Activated T-cell treated with anti-CD3 and anti-CD28 coated beads for 4 hours (primary cell): Measurements from ENCODE around the gene ADGRG6.
"Not testable (repeated sequence)": the region's sequence is repeated elsewhere in the genome, so short reads cannot be mapped to it uniquely, and the experiment has no call there.

ENCODE experiments used
- DNase-seq: peaks from one replicate; pipeline ENCODE4 v3.0.0-alpha.2; 2020

Gene ADGRG6

DNA sequence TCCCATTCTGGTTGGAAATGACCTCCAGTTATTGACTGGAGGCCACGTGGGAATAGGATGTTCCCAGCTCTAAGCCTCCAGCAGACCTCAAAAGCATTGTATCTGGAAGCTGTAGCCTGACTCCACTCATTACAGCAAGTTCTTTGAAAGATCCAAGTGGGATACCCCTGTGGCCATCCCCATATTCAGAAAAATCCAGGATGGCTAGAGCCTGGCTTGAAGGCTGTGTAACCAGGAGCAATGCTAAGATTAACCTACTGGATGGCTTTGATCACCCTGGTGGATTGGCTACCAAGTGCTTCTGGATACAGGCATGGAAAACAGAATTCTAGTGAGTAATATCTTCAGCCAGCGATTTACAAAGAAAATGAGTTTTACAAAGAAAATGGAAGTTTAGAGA is 151.2 kb downstream of the ADGRG6 start:
- DNase-seq, result no peak

- DNase-seq, result not testable (repeated sequence)
Measured at GRCh38 chr6:142454196-142454595, 152.4 kb downstream of the ADGRG6 start.

DNA sequence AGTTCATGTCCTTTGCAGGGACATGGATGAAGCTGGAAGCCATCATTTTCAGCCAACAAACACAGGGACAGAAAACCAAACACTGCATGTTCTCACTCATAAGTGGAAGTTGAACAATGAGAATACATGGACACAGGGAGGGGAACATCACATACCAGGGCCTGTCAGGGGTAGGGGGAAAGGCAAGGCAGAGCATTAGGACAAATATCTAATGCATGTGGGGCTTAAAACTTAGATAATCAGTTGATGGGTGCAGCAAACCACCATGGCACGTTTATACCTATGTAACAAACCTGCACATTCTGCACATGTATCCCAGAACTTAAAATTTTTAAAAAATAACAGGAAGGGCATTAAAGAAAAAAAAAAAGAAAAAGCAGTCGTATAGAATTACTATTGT is 153.0 kb downstream of the ADGRG6 start:
- not testable (repeated sequence) for DNase-seq

DNA sequence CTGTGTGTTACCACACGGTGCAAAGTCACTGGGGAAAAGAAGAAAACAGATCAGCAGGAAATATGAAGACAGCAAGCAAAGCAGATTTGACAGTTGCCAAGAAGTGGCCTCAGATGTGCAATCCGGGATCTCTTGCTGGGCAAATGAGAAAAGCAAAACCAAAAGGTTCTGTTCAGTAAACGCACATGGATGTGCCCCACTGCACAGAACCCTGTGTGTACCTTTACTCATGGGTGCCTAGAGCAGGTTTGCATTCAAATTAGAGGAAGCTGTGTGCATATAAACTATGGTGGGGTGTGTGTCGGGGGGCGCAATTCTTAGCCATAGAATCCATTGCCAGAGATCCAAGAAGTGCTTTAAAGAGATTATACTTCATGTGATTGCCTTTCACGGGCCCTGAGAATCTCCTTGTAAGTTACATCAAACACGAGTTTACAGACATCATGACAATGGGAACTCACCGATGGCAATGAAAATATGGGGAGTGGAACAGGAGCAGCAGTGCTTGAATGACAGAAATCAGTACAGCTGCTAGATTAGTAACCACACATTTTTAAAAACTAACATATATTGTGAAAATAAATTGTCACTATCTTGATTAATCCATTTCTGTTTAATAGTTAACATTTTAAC is 154.3 kb downstream of the ADGRG6 start:
- DNase-seq, result no peak

DNA sequence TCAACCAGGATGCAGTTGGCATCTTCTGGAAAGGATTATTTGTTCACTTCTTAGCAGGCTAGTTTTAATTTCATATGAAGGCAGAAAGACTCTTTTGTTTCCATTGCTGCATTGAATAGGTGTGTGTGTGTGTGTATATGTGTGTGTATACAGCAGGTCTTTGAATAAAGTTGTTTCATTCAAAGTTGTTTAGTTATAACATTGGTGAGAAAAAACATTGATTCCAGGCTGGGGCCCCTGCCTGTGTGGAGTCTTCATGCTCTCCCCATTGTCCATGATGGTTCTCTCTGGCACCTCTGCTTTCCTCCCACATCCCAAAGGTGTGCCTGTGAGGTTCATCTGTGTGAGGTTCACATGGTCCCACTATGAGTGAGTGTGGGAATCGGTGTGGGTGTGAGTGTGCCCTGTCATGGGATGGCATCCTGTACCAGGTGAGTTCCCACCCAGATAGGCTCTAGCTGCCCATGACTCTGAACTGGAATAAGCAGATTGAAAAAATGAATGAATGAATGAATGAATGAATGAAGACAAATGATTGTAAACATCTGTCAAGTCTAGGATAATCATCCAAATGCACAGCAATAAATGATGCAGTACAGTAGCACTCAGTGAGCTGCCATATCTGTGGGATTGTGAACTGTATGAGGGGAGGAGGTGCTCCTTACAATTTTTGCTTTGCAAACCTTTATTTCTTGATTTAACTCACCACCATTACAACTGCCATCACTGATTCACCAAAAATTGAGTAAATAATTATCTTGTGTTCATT is 156.0 kb downstream of the ADGRG6 start:
- DNase-seq, result no peak

GRCh38 chr6:142458836-142459235 is 157.0 kb downstream of the ADGRG6 start:
- no peak for DNase-seq

- DNase-seq, result no peak
Measured at GRCh38 chr6:142459271-142459670, 157.5 kb downstream of the ADGRG6 start.

DNA sequence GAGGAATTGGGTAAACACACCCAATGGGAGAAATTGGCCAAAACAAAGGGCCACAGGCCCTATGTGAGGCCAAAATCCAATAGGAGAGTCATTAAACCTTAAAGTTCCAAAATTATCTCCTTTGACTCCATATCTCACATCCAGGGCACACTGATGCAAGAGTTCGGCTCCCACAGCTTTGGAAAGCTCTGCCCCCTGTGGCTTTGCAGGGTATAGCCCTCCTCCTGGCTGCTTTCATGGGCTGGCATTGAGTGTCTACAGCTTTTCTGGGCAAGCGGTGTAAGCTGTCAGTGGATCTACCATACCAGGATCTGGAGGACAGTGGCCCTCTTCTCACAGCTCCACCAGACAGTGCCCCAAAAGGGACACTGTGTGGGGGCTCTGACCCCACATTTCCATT is 160.5 kb downstream of the ADGRG6 start:
- no peak for DNase-seq

DNA sequence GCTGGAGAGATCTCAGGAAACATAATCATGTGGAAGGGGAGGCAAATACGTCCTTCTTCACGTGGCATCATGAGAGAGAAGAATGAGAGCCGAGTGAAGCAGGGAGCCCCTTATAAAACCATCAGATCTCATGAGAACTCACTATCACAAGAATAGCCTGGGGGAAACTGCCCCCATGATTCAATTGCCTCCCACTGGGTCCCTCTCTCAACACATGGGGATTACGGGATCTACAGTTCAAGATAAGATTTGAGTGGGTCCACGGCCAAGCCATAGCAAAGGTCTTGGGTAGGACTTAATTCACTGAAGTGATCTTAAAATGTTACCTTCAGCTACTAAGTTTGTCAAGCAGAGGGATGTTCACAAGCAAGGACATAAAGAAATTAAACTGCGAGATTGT is 162.2 kb downstream of the ADGRG6 start:
- DNase-seq, result no peak

GRCh38 chr6:142469220-142469619 is 167.4 kb downstream of the ADGRG6 start:
- DNase-seq, result no peak

GRCh38 chr6:142470421-142470820 is 168.6 kb downstream of the ADGRG6 start:
- no peak for DNase-seq

- peak; percentile 1 for DNase-seq
Measured at GRCh38 chr6:142474531-142475289, 172.9 kb downstream of the ADGRG6 start.

- DNase-seq, result no peak
Measured at GRCh38 chr6:142476452-142476851, 174.6 kb downstream of the ADGRG6 start.

GRCh38 chr6:142478117-142478516 is 176.3 kb downstream of the ADGRG6 start:
- peak; percentile 5 for DNase-seq

DNA sequence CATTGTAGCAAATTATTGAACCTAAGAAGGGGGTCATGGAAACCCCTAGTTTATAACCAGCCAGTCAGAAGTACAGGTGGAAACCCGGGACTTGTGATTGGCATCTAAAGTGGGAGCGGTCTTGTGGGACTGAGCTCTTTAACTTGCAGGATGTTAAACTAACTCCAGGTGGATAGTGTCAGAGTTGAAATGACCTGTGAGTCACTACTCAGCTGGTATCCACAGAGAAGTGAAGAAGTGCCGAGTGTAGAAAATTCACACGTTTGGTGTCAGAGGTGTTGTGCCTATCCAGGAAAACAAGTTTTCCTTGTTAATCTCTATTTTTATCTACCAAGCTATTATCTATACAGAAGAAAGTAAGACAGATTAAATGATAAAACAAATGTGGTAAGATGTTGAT is 179.7 kb downstream of the ADGRG6 start:
- no peak for DNase-seq

DNA sequence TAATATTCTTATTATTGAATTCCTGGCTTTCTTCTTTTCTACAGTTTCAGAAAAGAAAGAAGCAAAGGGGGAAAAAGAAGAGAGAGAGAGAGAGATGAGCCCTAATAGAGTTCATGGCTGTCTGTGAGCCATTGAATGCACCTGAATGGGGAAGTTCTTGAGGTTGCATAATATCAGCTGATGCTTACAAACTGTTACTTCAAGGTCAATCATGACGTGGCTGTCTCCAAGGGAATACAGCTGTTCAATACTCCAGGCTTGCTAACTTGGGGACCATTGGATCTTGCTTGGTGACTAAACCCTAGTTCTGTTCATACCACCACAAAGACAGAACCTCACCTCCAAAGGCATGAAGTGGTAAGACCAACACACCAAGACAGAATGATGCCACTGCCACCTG is 180.4 kb downstream of the ADGRG6 start:
- no peak for DNase-seq

DNA sequence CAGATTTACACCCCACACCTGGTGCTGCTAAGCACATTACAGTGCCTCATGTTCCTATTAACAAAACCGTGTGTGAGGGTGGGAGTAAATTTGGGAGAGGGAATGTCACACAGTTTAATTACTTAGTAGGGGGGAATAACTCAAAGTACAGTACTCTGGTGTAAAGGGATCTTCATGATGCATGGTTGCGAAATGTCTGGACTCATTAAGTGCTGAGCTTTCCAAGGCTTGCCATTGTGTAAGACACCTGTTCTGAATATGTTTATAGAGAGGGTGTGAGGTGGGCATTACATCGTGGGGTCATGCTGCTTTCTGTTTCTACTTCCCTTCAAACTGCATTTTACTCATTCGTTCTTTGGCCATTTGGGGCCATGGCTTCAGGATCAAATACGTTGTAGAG is 181.2 kb downstream of the ADGRG6 start:
- no peak for DNase-seq

- no peak for DNase-seq
Measured at GRCh38 chr6:142485256-142485655, 183.4 kb downstream of the ADGRG6 start.

DNA sequence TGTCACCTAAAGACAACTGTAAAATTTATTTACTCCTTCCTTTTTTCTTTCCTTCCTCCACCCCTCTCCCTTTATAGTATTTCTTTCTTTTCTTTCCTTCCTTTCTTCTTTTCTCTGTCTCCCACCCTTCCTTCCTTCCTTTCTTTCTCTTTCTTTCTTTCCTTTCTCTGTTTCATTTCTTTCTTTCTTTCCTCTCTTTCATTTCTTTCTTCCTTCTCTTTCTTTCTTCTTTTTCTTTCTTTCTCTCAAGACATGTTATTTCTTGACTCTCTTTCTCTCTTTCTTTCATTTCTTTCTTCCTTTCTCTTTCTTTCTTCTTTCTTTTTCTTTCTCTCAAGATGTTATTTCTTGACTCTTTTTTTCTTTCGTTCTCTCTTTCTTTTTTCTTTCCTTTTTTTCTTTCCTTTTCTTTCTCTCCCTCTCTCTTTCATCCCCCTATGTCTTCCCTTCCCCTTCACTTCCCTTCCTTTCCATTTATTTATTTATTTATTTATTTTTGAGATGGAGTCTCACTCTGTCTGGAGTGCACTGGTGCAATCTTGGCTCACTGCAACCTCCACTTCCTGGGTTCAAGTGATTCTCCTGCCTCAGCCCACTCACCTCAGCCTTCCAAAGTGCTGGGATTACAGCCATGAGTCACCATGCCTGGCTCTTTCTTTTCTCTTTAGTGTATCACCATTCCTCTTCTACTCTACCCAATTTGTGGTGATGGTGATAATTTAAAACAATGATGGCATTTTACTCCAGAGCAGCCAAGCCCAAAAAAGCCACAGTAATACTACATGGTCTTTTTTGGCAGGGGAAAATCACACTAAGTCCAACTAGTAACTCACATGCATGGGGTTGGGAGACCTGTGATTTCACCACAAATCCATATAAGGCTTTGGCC is 188.2 kb downstream of the ADGRG6 start:
- no peak for DNase-seq
